BLaER1 (cell line): ENCODE measurements around the gene NAIF1.
"Not testable (repeated sequence)": the region's sequence is repeated elsewhere in the genome, so short reads cannot be mapped to it uniquely, and the experiment has no call there.

Experiments
- H3K27ac ChIP-seq: shearing (Covaris generic); formaldehyde crosslinking; 2 replicates; pipeline ENCODE4 v1.8.1; 2022
- H3K27me3 ChIP-seq: shearing (Covaris generic); formaldehyde crosslinking; 2 replicates; pipeline ENCODE4 v1.8.1; 2022
- H3K36me3 ChIP-seq: shearing (Covaris generic); formaldehyde crosslinking; 2 replicates; pipeline ENCODE4 v1.8.1; 2022
- H3K4me1 ChIP-seq: shearing (Covaris generic); formaldehyde crosslinking; 2 replicates; pipeline ENCODE4 v1.8.1; 2022
- H3K4me2 ChIP-seq: shearing (Covaris generic); formaldehyde crosslinking; 2 replicates; pipeline ENCODE4 v1.8.1; 2022
- H3K4me3 ChIP-seq: shearing (Covaris generic); formaldehyde crosslinking; 2 replicates; pipeline ENCODE4 v1.8.1; 2022
- H3K9ac ChIP-seq: shearing (Covaris generic); formaldehyde crosslinking; 2 replicates; pipeline ENCODE4 v1.8.1; 2022
- H3K9me3 ChIP-seq: shearing (Covaris generic); formaldehyde crosslinking; 2 replicates; pipeline ENCODE4 v1.8.1; 2022
- H4K20me1 ChIP-seq: shearing (Covaris generic); formaldehyde crosslinking; 2 replicates; pipeline ENCODE4 v1.8.1; 2022
- Cebpa-rat ChIP-seq: shearing (Covaris generic); IDR thresholded peaks from 2 replicates; pipeline ENCODE4 v1.8.1; 2022

The NAIF1 gene, protein sequence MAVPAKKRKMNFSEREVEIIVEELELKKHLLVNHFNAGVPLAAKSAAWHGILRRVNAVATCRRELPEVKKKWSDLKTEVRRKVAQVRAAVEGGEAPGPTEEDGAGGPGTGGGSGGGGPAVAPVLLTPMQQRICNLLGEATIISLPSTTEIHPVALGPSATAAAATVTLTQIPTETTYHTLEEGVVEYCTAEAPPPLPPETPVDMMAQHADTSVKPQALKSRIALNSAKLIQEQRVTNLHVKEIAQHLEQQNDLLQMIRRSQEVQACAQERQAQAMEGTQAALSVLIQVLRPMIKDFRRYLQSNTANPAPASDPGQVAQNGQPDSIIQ

DNA sequence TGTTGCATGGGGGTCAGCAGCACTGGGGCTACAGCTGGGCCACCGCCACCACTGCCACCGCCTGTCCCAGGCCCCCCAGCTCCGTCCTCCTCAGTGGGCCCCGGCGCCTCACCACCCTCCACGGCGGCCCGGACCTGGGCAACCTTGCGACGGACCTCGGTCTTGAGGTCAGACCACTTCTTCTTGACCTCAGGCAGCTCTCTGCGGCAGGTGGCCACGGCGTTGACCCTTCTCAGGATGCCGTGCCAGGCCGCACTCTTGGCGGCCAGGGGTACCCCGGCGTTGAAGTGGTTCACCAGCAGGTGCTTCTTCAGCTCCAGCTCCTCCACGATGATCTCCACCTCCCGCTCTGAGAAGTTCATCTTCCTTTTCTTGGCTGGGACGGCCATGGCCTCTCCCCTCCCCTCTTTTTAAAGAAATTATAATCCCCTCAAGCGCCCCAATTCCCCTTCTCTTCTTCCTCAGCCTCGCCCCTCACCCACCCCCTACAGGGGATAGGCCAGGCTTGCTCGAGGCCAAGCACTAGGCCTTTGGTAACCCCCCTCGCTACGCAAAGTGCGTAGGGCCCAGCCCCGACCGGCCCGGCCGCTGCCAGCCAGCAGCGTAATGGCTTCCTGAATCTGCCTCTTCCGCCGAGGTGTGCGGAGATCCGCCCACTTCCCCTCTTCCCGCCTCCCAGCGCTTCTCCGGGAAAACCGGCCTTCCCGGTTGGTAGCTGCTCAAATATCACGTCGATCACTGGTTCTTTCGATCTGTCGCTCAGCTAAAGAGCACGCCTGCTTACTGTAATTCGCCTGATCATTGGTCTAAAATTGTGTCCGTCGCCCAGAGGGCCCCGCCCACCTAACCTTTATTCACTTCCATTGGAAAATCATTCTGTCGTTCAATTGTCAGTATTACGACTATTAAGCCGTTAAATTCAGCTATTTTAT is at the start of gene NAIF1:
Gene NAIF1, minus strand, starts transcription at position 608 of the 932 bp plus-strand sequence. Its CDS starts 219 bp downstream, at position 389.
- Histone ChIP-seq H3K4me3 (peak within 1 kb of the TSS; percentile 89), H3K27me3 (no peaks in the 10 kb centered on the region), H3K9ac (peak within 1 kb of the TSS; percentile 94), H3K36me3 (peaks cover 15% of the 10 kb centered on the region; the same call in 1 of the 2 replicates), H3K4me2 (peak within 1 kb of the TSS; percentile 95), H3K4me1 (peaks cover 79% of the 10 kb centered on the region), H4K20me1 (peaks cover 15% of the 10 kb centered on the region), H3K27ac (peak within 1 kb of the TSS; percentile 96), H3K9me3 (no peaks in the 10 kb centered on the region)
- TF ChIP-seq Cebpa-rat: no peak

DNA sequence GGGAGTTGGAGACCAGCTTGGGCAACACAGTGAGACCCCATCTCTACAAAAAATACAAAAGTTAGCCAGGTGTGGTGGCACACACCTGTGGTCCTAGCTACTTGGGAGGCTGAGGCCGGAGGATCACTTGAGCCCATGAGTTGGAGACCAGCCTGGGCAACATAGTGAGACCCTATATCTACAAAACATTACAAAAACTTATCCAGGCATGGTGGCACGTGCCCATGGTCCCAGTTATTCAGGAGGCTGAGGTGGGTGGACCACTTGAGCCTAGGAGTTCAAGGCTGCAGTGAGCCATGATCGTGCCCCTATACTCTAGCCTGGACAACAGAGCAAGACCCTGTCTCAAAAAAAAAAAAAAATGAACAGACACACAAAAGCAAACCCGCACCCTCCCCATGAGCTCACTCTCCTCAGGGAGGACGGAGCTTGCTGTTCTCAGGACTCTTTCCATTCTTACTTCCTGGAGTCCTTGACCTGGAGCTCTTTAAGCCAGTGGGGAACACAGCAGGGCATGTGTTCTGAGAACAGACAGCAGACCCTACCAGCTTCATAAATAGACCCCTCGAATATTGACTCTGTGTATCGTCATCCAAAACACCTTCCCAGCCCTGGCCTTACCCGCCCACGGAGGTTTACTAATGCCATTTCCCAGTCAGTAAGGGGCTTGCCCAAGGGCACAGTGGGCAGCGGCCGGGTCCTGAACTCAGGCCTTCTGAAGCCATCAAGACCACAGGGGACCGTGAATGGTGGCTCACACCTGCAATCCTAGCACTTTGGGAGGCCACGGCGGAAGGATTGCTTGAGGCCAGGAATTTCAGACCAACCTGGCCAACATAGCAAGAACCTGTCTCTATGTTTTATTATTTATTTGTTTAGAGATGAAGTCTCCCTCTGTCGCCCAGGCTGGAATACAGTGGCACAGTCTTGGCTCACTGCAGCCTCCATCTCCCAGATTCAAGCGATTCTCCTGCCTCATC is 49.3 kb upstream of the NAIF1 start:
- Histone ChIP-seq H3K4me2 (no peak overlapping the region), H3K27ac (no peak overlapping the region), H4K20me1 (peaks cover 24% of the 10 kb centered on the region), H3K4me1 (peaks cover 46% of the 10 kb centered on the region), H3K36me3 (peaks cover 70% of the 10 kb centered on the region), H3K9ac (no peak overlapping the region), H3K27me3 (no peaks in the 10 kb centered on the region), H3K9me3 (no peaks in the 10 kb centered on the region), H3K4me3 (no peak overlapping the region)
- TF ChIP-seq Cebpa-rat: no peak

DNA sequence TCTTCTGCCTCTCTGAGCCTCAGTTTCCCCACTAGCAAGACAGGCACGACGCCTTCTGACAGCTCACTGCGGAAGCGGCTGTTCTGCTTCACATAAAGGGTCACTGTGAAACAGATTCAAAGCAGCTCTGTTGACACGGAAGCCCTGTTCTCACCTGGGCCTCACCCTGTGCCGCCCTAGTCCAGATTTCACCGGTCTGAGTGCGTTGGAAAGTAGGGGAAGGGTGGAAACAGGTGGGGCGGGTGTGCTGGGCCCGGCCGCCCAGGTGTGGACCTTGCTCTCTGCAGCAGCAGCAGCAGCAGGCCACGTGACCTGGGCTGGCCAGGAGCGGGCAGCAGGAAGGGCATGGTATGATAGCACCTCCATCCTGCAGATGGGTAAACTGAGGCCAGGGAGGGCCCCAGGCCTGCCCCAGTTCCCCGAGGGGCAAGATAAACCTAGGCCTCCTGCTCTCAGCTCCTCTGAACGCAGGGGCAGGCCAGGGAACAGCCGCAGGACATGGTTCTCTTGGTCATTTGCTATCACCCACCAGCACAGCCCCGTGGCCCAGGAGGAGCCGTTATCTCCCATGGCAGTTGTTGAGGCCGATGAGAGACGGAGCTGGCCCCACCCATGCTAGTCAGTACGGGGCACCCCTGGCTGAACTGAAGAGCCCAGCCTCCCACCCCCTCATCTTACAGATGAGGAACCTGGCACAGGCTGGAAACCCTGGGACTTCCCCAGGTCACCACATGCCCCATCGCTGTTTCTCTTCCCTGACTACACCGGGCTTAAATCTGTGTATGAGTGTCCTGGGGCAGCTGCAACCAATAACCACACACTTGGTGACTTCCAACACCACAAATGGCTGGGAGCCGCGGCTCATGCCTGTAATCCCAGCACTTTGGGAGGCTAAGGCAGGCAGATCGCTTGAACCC is 48.3 kb upstream of the NAIF1 start:
- peaks cover 44% of the 10 kb centered on the region for H3K4me1 ChIP-seq
- no peak overlapping the region for H3K9ac ChIP-seq
- no peaks in the 10 kb centered on the region for H3K27me3 ChIP-seq
- peaks cover 15% of the 10 kb centered on the region for H4K20me1 ChIP-seq
- no peak overlapping the region for H3K27ac ChIP-seq
- peaks cover 70% of the 10 kb centered on the region for H3K36me3 ChIP-seq
- TF ChIP-seq Cebpa-rat: no peak
- H3K4me2 ChIP-seq: no peak overlapping the region
- H3K9me3 ChIP-seq: no peaks in the 10 kb centered on the region
- H3K4me3 ChIP-seq: no peak overlapping the region

DNA sequence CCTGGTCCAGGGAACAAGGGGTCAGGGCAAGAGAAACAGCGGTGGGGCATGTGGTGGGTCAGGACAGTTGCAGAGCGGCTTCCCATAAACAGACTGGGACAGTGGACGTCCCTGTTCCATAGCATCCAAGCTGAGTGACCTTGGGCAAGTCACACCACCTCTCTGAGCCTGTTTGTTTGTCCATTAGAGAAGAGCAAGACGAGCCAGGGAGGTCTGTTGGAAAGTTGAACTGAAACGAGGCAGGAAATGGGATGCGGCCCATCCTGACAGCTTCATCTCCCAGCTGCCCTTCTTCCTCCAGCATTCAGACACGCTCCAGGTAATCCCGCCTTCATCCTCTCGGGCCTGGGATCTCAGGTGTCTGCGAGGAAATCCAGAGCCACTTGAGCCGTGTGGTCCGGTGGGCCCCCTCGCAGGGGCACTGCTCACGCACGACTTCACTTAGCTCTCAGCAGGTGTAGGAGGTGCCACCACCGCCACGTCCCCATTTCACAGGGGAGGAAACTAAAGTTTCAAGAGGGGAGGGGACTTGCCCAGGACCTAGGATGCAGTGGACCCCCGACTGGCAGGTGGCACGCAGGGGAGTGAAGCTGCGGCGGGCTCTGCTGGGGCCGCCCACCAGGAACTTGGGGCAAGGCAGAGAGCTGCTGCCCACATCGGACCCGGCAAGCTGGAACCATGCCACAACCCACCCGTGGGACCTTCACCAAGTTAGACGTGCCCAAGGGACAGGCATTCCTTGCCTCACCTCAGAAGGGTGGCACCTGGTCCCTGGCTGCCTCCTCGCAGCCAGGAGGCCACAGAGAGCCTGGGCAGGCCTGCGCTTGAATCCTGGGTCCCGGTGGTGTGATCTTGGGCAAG is 47.4 kb upstream of the NAIF1 start:
- Histone ChIP-seq H3K4me3 (no peak overlapping the region), H3K9ac (no peak overlapping the region), H3K27ac (no peak overlapping the region)

DNA sequence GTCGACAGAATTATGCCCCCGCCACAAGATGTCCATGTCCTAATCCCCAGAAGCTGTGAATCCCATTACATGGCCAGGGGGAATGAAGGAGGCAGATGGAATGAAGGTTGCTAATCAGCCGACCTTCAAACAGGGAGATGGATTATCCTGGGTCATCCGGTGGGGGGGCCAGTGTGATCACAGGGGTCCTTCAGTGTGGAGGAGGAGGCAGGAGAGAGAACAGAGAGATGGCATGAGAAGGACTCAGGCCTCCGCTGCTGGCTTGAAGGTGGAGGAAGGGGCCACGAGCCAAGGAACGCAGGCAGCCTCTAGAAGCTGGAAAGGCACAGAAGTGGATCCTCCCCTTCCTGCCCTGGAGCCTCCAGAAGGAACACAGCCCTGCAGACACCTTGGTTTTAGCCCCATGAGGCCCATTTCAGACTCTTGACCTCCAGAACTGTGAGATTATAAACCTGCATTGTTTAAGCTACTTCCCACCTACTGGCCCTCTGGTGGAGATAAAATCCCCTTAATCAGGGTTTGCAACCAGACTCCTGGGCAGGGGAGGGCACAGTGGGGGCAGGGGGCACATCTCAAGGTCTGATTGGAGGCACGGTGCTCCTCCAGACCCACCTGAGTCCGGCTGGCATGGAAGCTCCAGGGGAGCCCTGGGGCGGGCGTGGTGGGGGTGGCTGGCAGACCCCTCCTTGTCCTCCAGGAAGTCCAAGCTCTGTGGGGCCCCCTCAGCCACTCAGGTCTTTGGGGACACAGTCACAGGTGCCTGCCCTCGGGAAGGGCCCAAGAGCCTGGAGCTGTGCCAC is 46.6 kb upstream of the NAIF1 start:
- Histone ChIP-seq H3K27me3 (no peaks in the 10 kb centered on the region), H3K4me2 (no peak overlapping the region), H3K4me3 (no peak overlapping the region), H3K4me1 (peaks cover 41% of the 10 kb centered on the region), H3K9ac (no peak overlapping the region), H3K36me3 (peaks cover 76% of the 10 kb centered on the region), H3K27ac (no peak overlapping the region), H3K9me3 (no peaks in the 10 kb centered on the region), H4K20me1 (no peaks in the 10 kb centered on the region; the same call in 1 of the 2 replicates)
- TF ChIP-seq Cebpa-rat: no peak

More for the DNA sequence above, 47.4 kb upstream of the NAIF1 start:
- H3K9me3 ChIP-seq: no peaks in the 10 kb centered on the region
- H3K4me1 ChIP-seq: peaks cover 48% of the 10 kb centered on the region
- no peak for TF ChIP-seq Cebpa-rat
- H3K4me2 ChIP-seq: no peak overlapping the region
- peaks cover 6% of the 10 kb centered on the region for H4K20me1 ChIP-seq
- H3K36me3 ChIP-seq: peaks cover 70% of the 10 kb centered on the region
- no peaks in the 10 kb centered on the region for H3K27me3 ChIP-seq

DNA sequence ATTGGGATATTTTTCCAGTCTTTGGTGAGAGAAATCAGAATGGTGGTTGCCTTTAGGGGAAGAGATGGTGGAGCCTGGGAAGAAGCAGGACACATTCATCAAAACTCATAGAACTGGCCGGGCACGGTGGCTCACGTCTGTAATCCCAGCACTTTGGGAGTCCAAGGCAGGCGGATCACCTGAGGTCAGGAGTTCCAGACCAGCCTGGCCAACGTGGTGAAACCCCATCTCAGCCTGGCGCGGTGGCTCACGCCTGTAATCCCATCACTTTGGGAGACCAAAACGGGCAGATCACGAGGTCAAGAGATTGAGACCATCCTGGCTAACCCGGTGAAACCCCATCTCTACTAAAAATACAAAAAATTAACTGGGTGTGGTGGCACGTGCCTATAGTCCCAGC is 44.6 kb upstream of the NAIF1 start:
- not testable (repeated sequence) for H3K9me3 ChIP-seq, H3K4me3 ChIP-seq, H3K27me3 ChIP-seq, H3K27ac ChIP-seq, H3K4me2 ChIP-seq, H3K9ac ChIP-seq
- H4K20me1 ChIP-seq: peaks cover 20% of the 10 kb centered on the region
- H3K36me3 ChIP-seq: peaks cover 96% of the 10 kb centered on the region
- peaks cover 34% of the 10 kb centered on the region; the same call in 1 of the 2 replicates for H3K4me1 ChIP-seq

DNA sequence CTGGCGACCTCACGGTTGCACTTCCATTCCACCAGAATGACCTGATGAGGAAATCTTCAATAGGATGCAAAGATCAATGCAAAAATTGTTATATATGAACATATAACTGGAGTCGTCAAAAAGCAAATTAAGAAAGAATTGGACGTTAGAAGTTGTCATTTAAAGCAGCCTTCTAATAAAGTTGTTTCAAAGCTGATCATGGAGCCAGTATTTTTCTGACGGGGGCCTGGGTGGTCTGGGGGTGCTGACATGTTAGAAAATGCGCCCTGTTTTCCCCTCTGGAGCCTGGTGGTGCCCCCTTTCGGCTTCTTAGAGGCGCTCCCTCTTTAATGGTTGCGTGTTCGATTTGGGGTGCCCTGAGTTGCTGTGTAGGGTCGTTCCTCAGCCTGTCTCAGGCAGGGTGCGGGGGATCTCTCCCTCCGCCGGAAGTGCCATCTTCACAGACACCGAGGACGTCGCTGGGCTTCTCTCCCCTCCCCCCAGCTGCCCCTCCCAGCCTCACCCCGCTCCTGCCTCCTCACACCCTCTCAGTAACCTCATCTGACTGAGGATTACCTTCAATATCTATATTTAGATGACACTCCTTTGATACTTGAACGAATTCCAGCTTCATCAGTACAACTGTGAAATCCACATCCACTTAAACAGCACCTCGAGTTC is 42.1 kb upstream of the NAIF1 start:
- TF ChIP-seq Cebpa-rat: no peak
- no peak overlapping the region; the same call in 1 of the 2 replicates for H3K9ac ChIP-seq
- peaks cover 91% of the 10 kb centered on the region for H3K36me3 ChIP-seq
- H4K20me1 ChIP-seq: peaks cover 22% of the 10 kb centered on the region
- no peaks in the 10 kb centered on the region for H3K9me3 ChIP-seq
- H3K27ac ChIP-seq: no peak overlapping the region
- no peak overlapping the region for H3K4me2 ChIP-seq
- peaks cover 38% of the 10 kb centered on the region for H3K4me1 ChIP-seq
- no peak overlapping the region for H3K4me3 ChIP-seq
- no peaks in the 10 kb centered on the region for H3K27me3 ChIP-seq
